Heart left ventricle (tissue), 16 donors: Measurements from ENCODE around the gene TM9SF4. TPM values are rescaled to one million over a fixed set of nuclear protein-coding genes. Genes with fewer than 3 reads are reported as not detected.
"Not testable (repeated sequence)": the region's sequence is repeated elsewhere in the genome, so short reads cannot be mapped to it uniquely, and the experiment has no call there.

Source experiments
- ATAC-seq, 4 donors: fragments of 200-7000 bp; cut with Tn5 transposase; one replicate each; pipeline ENCODE4 v1.9.1; 2020 to 2022; ENCODE audit warnings: moderate library complexity in 4 of 4, mild to moderate bottlenecking in 3 of 4, moderate number of reproducible peaks in 1 of 4
- DNase-seq, 5 donors: peaks; one replicate each; pipeline ENCODE4 v3.0.0-alpha.2; 2020
- H3K27ac ChIP-seq, 12 donors: fragments of 200-600 bp; sonication (generic) in 4 of 12; one replicate each; pipeline versions ENCODE4 v1.5.0 to v1.8.0; 2016 to 2022; ENCODE audit warnings: mild to moderate bottlenecking in 2 of 12
- H3K27me3 ChIP-seq, 9 donors: fragments of 200-600 bp; sonication (generic) in 2 of 9; one replicate each; pipeline versions ENCODE4 v1.5.1 to v1.8.0; 2016 to 2022; ENCODE audit warnings: mild to moderate bottlenecking in 3 of 9
- H3K36me3 ChIP-seq, 9 donors: fragments of 200-600 bp; sonication (generic) in 2 of 9; one replicate each; pipeline versions ENCODE4 v1.5.0 to v1.8.0; 2018 to 2022; ENCODE audit warnings: mild to moderate bottlenecking in 2 of 9
- H3K4me1 ChIP-seq, 12 donors: fragments of 200-600 bp; sonication (generic) in 4 of 12; one replicate each; pipeline versions ENCODE4 v1.5.0 to v1.8.0; 2016 to 2022; ENCODE audit warnings: mild to moderate bottlenecking in 3 of 12
- H3K4me3 ChIP-seq, 12 donors: fragments of 200-600 bp; sonication (generic) in 4 of 12; one replicate each; pipeline versions ENCODE4 v1.5.0 to v1.8.0; 2017 to 2022; ENCODE audit warnings: mild to moderate bottlenecking in 9 of 12, moderate library complexity in 4 of 12
- H3K9me3 ChIP-seq, 12 donors: fragments of 200-600 bp; sonication (generic) in 4 of 12; one replicate each; pipeline versions ENCODE4 v1.5.0 to v1.8.0; 2016 to 2022; ENCODE audit warnings: mild to moderate bottlenecking in 1 of 12
- POLR2A ChIP-seq, 2 donors: fragments of 450-650 bp; IDR thresholded peaks; one replicate each; pipeline ENCODE4 v1.6.1; 2017; ENCODE audit warnings: antibody characterized with exemption in 2 of 2, mild to moderate bottlenecking in 2 of 2, moderate library complexity in 2 of 2
- WGBS, 4 donors: extraction: QIAGEN DNeasy Blood & Tissue Kit in 2 of 4; methylation state at CpG; one replicate each; pipeline versions ENCODE4 v1.1.5 to v1.1.7; 2013 to 2018; 5-methylcytosine and 5-hydroxymethylcytosine counted together
- intact Hi-C, 10 donors: fragments of 100-400 bp; cut with DNase I; formaldehyde crosslinking; loops; one replicate each; pipeline versions ENCODE4 v1.11.1 to v1.14.2; 2022
- polyA plus RNA-seq, 2 donors: library from polyadenylated mRNA; stranded (reverse); fragments of 200-250 nt; gene quantifications; one replicate each; pipeline ENCODE4 v1.2.3, GENCODE V29; 2013
- total RNA-seq, 9 donors: library from RNA; depleted of rRNA in 2 of 9; stranded (reverse); fragments of >200 nt in 2 of 9; fragmentation: NEBNext Ultra II Directional in 3 of 9; extraction: Animal tissue kit (Norgen Biotek cat#: 25700) in 3 of 9; gene quantifications; one replicate each; pipeline versions ENCODE4 v1.1.0 to v1.2.4, GENCODE V29; 2016 to 2023
- TF ChIP-seq, protein P1 (sequence below), 12 donors: fragments of 200-600 bp; sonication (generic) in 4 of 12; IDR thresholded peaks; one replicate each; pipeline versions ENCODE4 v1.5.0 to v1.8.0; 2018 to 2022; ENCODE audit warnings: antibody characterized with exemption in 12 of 12, mild to moderate bottlenecking in 5 of 12
- donor health status: ischemic (EF 13 %, LVEDD 7.1; RV severe dilation, severe dysfunction).
- donor health status: healthy with polysubstance abuse.
- donor health status: DM: no; HTN: yes; CAD: no.
- donor health status: DM: no; HTN: no; CAD: no.
- donor health status: ischemic (EF 25% LVEDD 6.9; RV normal size, moderate dysfunction).
- donor health status: ischemic (EF 25% LVEDD 5.7; RV mildly dilated, moderate dysfunction).
- donor health status: healthy.
- donor health status: DM: yes; HTN: yes; CAD: no.
- donor health status: ischemic (EF 35%, LVEDD 5.7; RV mildly dilated, moderate dysfunction).
- donor health status: nonischemic (EF 11% LVEDD 7.7; RV severe dilation, severe dysfunction).
- donor health status: DM: yes; HTN: yes; CAD: no.
- donor health status: PGD.
- donor health status: ischemic (EF 29% LVEDD 5.4; RV normal size, mild dysfunction).
- donor health status: nonischemic (EF 23%, LVEDD 6.1; RV moderate dilation, normal function).

TM9SF4 gene
- total and polyA plus RNA-seq, 11 donors: 15.7 to 37.9 (median 28.8) TPM

DNA sequence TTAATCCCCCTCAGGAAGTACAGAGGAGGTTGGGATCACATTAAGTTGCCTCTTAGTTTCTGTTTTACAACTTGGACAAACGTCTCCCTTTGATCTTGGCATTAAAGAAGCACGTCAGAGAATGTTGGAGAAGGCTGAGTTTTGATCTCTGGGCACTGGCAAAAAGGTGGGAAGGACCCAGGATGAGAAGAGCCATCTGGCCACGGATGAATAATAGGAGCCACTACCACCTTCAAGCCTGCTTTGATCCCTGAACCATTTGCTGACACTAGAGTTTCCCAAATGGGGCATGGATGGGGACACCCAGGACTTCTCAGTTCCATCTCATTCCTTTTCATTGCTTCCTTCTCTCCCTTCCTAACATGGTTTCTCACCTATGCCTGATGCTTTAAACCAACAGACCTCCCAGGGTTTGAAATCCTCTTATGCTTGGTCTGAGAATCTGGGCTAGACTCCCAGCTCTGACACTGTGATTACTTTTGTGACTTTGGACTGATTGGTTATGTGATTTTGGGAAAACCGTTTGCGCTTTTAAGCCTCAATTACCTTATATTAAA lies 5.8 kb downstream of the TM9SF4 start:
- no peak for ATAC-seq
- H3K27me3 ChIP-seq: no peaks in the 10 kb centered on the region
- no peak for DNase-seq
- WGBS, 4 donors: 62 to 66% (median 63%) methylated on average over 5 of the region's 5 CpGs
- no peak for TF ChIP-seq POLR2A (IDR thresholded peaks at IDR 0.05)
- TF ChIP-seq, protein P1, sequence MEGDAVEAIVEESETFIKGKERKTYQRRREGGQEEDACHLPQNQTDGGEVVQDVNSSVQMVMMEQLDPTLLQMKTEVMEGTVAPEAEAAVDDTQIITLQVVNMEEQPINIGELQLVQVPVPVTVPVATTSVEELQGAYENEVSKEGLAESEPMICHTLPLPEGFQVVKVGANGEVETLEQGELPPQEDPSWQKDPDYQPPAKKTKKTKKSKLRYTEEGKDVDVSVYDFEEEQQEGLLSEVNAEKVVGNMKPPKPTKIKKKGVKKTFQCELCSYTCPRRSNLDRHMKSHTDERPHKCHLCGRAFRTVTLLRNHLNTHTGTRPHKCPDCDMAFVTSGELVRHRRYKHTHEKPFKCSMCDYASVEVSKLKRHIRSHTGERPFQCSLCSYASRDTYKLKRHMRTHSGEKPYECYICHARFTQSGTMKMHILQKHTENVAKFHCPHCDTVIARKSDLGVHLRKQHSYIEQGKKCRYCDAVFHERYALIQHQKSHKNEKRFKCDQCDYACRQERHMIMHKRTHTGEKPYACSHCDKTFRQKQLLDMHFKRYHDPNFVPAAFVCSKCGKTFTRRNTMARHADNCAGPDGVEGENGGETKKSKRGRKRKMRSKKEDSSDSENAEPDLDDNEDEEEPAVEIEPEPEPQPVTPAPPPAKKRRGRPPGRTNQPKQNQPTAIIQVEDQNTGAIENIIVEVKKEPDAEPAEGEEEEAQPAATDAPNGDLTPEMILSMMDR (IDR thresholded peaks at IDR 0.05): no peak
- H3K4me1 ChIP-seq: peaks cover 0 to 77% (median 31%) of the 10 kb centered on the region in 12 donors
- no peaks in the 10 kb centered on the region for H3K9me3 ChIP-seq
- no peak overlapping the region for H3K4me3 ChIP-seq
- intact Hi-C loops: no loop called here
- H3K27ac ChIP-seq: no peak overlapping the region
- H3K36me3 ChIP-seq: peaks cover 0 to 28% (median 0%) of the 10 kb centered on the region in 9 donors

DNA sequence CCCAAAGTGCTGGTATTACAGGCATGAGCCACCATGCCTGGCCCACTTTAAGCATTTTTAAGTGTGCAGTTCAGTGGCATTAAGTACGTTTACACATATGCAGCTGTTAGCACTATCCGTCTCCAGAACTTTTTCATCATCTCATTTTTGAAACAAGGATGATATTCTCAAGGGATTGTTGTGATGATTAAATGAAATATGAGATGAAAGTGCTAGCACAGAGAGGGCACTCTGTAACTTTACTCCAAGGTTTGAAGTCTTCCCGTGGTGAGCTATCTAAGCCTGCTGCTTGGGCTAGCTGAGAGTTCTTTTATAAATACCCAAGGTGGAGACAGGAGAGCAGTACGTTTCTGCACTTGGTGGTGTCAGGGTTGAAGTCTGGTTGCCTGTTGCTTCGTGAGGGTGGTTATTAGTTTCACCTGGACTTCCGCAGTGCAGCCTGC lies 6.6 kb downstream of the TM9SF4 start:
- 62 to 70% (median 67%) methylated on average over 6 of the region's 6 CpGs for WGBS, 4 donors
- ATAC-seq (no peak), DNase-seq (no peak)
- no peaks in the 10 kb centered on the region for H3K9me3 ChIP-seq
- H3K27me3 ChIP-seq: no peaks in the 10 kb centered on the region
- H3K4me1 ChIP-seq: peaks cover 0 to 68% (median 23%) of the 10 kb centered on the region in 12 donors
- intact Hi-C loops: no loop called here
- H3K4me3 ChIP-seq: no peak overlapping the region
- peaks cover 0 to 28% (median 0%) of the 10 kb centered on the region in 9 donors for H3K36me3 ChIP-seq
- no peak for TF ChIP-seq POLR2A (IDR thresholded peaks at IDR 0.05)
- TF ChIP-seq, protein P1 (IDR thresholded peaks at IDR 0.05): no peak
- H3K27ac ChIP-seq: no peak overlapping the region

DNA sequence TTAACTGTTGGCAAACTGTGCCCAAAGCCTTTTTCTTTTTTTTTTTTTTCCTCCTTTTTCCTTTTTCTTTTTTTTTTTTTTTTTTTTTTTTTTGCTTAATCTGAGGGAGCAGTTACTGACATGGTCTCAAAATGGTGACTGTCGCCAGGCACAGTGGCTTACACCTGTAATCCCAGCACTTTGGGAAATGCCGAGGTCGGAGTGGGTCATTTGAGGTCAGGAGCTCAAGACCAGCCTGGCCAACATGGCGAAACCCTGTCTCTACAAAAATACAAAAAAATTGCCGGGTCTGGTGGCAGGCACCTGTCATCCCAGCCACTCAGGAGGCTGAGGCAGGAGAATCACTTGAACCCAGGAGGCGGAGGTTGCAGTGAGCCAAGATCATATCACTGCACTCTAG lies 7.3 kb downstream of the TM9SF4 start:
- DNase-seq, H3K27me3 ChIP-seq, H3K9me3 ChIP-seq, H3K4me3 ChIP-seq, intact Hi-C loops: not testable (repeated sequence)
- ATAC-seq: peak in 1 of 4 donors; percentile 6
- WGBS, 4 donors: 75 to 92% (median 86%) methylated on average over 6 of the region's 6 CpGs
- Histone ChIP-seq H3K36me3 (peaks cover 0 to 28% (median 0%) of the 10 kb centered on the region in 9 donors), H3K4me1 (peaks cover 0 to 61% (median 18%) of the 10 kb centered on the region in 12 donors), H3K27ac (peak overlapping the region in 1 of 12 donors; percentile 30)

DNA sequence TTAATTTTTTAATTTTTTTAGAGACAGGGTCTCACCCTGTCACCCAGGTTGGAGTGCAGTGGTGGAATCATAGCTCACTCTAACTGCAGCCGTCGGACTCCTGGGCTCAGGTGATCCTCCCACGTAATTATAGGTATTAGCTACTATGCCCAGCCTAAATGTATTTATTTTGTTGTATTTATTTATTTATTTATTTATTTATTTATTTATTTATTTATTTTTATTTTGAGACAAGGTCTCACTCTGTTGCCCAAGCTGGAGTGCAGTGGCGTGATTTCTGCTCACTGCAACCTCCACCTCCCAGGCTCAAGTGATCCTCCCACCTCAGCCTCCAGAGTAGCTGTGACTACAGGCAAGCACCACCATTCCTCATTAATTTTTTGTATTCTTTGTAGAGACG lies 8.9 kb downstream of the TM9SF4 start:
- H3K4me3 ChIP-seq, ATAC-seq, DNase-seq, H3K27ac ChIP-seq, H3K9me3 ChIP-seq, H3K27me3 ChIP-seq, intact Hi-C loops: not testable (repeated sequence)
- peaks cover 0 to 45% (median 16%) of the 10 kb centered on the region in 12 donors for H3K4me1 ChIP-seq
- H3K36me3 ChIP-seq: peaks cover 0 to 26% (median 0%) of the 10 kb centered on the region in 9 donors
- WGBS, 4 donors: 95 to 98% (median 95%) methylated on average over 5 of the region's 5 CpGs

DNA sequence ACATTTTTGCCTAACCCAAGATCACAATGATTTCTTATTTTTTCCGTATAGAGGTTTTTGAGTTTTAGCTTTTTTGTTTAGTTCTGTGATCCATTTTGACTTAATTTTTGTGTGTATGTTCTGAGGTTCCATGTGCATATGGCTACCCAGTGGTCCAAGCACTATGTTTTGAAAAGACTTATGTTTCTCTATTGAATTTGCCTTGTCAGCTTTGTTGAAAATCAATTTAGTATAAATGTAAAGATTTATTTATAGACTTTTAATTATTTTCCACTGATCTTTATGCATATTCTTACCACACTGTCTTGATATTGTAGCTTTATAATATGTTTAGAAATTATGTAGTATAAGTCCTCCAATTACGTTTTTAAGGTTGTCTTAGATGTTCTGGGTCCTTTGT lies 10.2 kb downstream of the TM9SF4 start:
- 96 to 97% (median 97%) methylated on average over 2 of the region's 2 CpGs for WGBS, 4 donors
- Histone ChIP-seq H3K4me3 (no peak overlapping the region), H3K27me3 (no peaks in the 10 kb centered on the region), H3K4me1 (peaks cover 0 to 32% (median 14%) of the 10 kb centered on the region in 12 donors), H3K27ac (no peak overlapping the region), H3K36me3 (peaks cover 0 to 22% (median 3%) of the 10 kb centered on the region in 9 donors), H3K9me3 (no peaks in the 10 kb centered on the region)
- DNase-seq (no peak), ATAC-seq (no peak)
- intact Hi-C loops: no loop called here
- no peak for TF ChIP-seq POLR2A (IDR thresholded peaks at IDR 0.05)
- TF ChIP-seq, protein P1 (IDR thresholded peaks at IDR 0.05): no peak

DNA sequence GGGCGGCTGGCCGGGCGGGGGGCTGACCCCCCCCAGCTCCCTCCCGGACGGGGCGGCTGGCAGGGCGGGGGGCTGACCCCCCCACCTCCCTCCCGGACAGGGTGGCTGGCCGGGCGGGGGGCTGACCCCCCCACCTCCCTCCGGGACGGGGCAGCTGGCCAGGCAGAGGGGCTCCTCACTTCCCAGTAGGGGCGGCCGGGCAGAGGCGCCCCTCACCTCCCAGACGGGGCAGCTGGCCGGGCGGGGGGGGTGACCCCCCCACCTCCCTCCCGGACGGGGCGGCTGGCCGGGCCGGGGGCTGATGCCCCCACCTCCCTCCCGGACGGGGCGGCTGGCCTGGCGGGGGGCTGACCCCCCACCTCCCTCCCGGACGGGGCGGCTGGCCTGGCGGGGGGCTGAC lies 12.4 kb downstream of the TM9SF4 start:
- H3K9me3 ChIP-seq, H3K27me3 ChIP-seq, DNase-seq, ATAC-seq, H3K4me3 ChIP-seq, H3K27ac ChIP-seq, intact Hi-C loops: not testable (repeated sequence)
- WGBS, 4 donors: 92 to 95% methylated on average over 21 to 31 of the region's 31 CpGs; no CpG with 5 or more reads in 2 of the 4 donors
- Histone ChIP-seq H3K4me1 (peaks cover 0 to 14% (median 10%) of the 10 kb centered on the region in 12 donors), H3K36me3 (peaks cover 0 to 19% (median 0%) of the 10 kb centered on the region in 9 donors)
